Measurements from ENCODE around the gene SLC25A44.
"Not testable (repeated sequence)": the region's sequence is repeated elsewhere in the genome, so short reads cannot be mapped to it uniquely, and the experiment has no call there.

The SLC25A44 gene

GRCh38 chr1:156164125-156164831, 29.6 kb upstream of the SLC25A44 start:
- no peak for DNase-seq

- DNase-seq = no peak
Observed at GRCh38 chr1:156165083-156165482, 28.8 kb upstream of the SLC25A44 start.

DNA sequence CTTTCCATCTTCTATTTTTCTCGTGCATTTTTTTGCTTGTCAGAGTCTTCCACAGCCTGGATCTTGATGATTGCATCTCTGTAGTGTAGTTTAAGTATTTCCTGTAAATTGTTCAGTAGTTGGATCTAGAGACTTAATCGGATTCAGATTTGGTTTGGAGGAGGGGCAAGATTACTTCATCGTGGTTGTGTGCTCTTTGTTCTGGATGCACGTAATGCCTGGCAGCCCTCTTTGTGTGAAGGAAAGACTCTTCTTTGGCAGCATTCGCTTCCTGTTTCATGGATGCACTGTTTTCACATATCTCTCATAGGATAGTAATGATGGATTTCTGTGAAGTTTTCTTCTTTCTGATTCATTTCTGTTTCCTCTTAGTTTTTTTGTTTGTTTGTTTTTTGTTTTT, 26.4 kb upstream of the SLC25A44 start:
- DNase-seq = no peak

DNA sequence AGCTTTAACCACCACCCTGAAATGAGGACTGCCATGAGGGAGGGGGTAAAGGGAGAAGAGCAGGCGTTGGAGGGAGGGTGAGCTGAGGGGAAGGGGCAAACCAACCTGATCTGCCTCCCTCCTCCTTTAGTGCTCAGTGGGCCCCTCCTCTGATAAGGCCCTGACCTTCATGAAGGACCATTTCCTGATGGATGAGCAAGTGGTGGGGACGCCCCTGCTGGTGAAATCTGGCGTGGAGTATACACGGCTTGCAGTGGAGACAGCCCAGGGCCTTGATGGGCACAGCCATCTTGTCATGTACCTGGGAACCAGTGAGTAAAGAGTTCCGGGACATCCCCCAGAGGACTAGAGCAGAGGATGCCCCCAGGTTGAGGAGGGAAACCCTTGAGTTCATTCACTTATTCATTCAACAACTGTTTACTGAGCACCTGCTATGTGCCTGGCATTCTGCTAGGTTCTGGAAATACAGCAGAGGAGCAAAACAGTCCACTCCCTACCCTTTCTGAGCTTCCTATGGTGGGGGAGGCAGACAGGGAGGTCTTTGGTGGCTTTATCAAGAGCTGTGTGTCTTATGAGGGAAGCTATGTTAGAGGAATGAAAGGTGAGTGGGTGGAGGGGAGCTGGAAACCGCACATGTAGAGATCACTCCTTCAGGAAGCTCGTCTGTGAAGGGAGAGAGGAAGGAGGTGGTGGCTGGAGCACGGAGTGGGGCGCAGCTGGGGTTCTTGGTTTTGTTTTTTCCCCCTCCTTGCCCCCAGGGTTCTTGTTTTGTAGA, 21.0 kb upstream of the SLC25A44 start:
- no peak for DNase-seq

DNA sequence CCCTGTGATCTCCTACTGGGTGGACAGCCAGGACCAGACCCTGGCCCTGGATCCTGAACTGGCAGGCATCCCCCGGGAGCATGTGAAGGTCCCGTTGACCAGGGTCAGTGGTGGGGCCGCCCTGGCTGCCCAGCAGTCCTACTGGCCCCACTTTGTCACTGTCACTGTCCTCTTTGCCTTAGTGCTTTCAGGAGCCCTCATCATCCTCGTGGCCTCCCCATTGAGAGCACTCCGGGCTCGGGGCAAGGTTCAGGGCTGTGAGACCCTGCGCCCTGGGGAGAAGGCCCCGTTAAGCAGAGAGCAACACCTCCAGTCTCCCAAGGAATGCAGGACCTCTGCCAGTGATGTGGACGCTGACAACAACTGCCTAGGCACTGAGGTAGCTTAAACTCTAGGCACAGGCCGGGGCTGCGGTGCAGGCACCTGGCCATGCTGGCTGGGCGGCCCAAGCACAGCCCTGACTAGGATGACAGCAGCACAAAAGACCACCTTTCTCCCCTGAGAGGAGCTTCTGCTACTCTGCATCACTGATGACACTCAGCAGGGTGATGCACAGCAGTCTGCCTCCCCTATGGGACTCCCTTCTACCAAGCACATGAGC, 17.2 kb upstream of the SLC25A44 start:
- DNase-seq = no peak

DNA sequence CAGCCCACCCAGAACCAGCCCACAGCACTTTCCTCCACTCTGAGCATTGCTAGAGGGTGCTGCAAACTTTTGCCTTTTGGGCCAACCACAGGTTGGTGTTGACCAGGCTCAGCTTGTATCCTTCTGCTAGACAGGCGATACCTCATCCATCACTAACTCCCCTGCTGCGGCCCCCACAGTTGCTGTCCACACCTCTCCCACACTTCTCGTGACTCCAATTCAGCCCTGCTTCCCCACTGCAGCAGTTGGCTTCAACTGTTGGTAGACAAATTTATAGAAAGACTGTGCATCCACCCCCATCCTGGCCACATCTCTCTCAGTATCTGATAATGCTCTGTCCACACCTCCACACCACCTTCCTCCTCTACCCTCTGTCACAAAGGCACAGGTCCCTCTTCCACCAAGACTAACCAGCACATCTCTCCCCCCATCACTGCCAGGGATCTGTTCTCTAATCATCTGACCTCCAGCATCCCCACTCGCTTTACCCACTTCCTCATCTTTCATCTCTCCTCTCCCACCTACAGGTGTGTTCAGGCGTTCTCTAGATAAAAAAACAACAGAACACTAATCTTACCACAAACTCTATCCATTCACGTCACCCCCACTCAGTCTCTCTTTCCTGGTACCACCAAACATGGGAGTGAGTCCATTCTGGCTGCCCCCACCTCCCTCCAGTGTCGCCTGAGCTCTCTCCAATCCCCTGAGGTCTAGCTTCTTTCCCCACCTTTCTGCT, 15.8 kb upstream of the SLC25A44 start:
- no peak for DNase-seq

- DNase-seq = no peak
Observed at GRCh38 chr1:156180471-156180870, 13.4 kb upstream of the SLC25A44 start.

DNA sequence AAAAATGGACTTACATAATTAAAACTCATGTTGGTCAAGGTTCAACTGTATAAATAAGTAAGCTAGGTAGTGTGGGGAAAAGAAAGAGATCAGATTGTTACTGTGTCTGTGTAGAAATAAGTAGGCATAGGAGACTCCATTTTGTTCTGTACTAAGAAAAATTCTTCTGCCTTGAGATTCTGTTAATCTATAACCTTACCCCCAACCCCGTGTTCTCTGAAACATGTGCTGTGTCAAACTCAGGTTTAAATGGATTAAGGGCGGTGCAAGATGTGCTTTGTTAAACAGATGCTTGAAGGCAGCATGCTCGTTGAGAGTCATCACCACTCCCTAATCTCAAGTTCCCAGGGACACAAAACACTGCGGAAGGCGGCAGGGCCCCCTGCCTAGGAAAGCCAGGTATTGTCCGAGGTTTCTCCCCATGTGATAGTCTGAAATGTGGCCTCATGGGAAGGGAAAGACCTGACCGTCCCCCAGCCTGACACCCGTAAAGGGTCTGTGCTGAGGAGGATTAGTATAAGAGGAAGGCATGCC, 12.4 kb upstream of the SLC25A44 start:
- not testable (repeated sequence) for DNase-seq

DNA sequence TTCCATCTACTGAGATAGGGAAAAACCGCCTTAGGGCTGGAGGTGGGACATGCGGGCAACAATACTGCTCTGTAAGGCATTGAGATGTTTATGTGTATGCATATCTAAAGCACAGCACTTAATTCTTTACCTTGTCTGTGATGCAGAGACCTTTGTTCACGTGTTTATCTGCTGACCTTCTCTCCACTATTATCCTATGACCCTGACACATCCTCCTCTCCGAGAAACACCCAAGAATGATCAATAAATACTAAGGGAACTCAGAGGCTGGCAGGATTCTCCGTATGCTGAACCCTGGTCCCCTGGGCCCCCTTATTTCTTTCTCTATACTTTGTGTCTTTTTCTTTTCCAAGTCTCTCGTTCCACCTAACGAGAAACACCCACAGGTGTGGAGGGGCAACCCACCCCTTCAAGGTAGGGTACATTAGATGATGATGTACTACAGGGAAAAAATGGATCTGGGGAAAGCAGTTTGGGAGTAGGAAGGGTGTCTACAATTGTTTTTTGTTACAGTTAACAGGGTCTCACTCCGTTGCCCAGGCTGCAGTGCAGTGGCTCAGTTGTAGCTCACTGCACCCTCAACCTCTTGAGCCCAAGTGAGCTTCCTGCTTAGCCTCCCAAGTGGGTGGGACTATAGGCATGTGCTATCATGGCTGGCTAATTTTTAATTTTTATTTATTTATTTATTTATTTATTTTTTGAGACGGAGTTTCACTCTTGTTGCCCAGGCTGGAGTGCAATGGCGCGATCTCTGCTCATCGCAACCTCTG, 11.7 kb upstream of the SLC25A44 start:
- DNase-seq = not testable (repeated sequence)

GRCh38 chr1:156186347-156187177, 7.3 kb upstream of the SLC25A44 start:
- DNase-seq = not testable (repeated sequence)

DNA sequence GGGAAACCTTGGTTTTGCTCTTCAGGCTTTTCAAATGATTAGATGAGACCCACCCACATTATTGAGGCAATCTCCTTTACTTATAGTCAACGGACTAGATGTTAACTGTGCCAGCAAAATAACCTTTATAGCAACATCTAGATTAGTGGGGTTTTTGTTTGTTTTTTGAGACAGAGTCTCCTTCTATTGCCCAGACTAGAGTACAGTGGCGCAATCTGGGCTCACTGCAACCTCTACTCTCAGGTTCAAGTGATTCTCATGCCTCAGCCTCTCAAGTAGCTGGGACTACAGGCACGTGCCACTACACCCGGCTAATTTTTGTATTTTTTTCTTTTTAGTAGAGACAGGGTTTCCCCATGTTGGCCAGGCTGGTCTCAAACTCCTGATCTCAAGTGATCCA, 3.6 kb upstream of the SLC25A44 start:
- DNase-seq = not testable (repeated sequence)

GRCh38 chr1:156191292-156191964, 2.5 kb upstream of the SLC25A44 start:
- DNase-seq = no peak

- DNase-seq = no peak
Observed at GRCh38 chr1:156193208-156193487, 756 bp upstream of the SLC25A44 start.

GRCh38 chr1:156194300-156194652, 372 bp downstream of the SLC25A44 start:
- no peak for DNase-seq

GRCh38 chr1:156195853-156196252, 1.9 kb downstream of the SLC25A44 start:
- DNase-seq = no peak

GRCh38 chr1:156196445-156196844, 2.5 kb downstream of the SLC25A44 start:
- no peak for DNase-seq

DNA sequence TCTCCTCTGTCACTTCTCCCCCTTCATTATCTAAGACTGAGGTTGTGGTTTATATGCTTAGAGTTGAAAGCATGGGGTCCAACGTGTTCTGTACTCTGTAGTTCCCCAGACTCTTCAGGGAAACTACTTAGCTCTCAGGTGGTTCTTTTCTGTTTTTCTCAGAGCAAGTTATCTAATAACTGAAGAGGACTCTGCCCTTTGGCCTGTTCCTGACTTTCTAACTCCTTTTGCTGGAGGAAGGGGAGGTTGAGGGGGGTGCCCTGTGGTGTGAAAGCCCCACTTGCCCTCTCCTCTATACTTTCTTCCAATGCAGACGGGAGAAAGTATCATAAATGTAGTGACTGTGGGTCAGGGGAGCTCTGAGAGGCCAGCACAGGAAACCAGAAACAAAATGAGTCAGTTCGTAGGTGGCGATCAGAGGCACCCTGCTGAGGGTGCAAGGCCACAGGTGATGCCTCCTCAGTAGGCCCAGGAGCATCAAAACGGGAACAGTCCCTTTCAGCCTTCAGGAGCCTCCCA, 5.0 kb downstream of the SLC25A44 start:
- DNase-seq = no peak

GRCh38 chr1:156200044-156200443, 6.1 kb downstream of the SLC25A44 start:
- DNase-seq = no peak

- DNase-seq = no peak
Observed at GRCh38 chr1:156203331-156203730, 9.4 kb downstream of the SLC25A44 start.

DNA sequence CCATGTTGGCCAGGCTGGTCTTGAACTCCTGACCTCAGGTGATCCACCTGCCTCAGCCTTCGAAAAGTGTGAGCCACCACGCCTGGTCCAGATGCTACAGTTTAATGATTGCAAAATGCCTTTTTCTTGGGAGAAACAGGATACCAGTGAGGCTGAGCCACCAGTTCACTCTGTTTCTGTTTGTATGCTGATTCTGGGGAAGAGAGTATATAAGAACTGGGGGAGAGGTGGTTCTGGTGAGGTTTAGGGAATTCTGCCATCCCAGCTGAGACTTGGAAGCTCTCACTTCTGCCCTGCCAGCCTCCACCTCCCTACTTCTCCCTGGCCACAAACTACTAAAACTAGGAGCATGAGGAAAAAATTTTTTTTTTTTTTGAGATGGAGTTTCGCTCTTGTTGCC, 10.8 kb downstream of the SLC25A44 start:
- no peak for DNase-seq

- no peak for DNase-seq
Observed at GRCh38 chr1:156211243-156211642, 17.3 kb downstream of the SLC25A44 start.

Measured in activated CD4-positive, alpha-beta T cell treated with anti-CD3 and anti-CD28 coated beads, Interleukin-2, amount 50 U/mL, for 1 hour (primary cell).